Spleen (tissue), 11 donors: ENCODE measurements around the gene DNAL4. TPM values are rescaled to one million over a fixed set of nuclear protein-coding genes. Genes with fewer than 3 reads are reported as not detected.

Experiments used
- DNase-seq: peaks from one replicate; pipeline ENCODE4 v3.0.0-alpha.2; 2020
- H3K27ac ChIP-seq, 8 donors: fragments of 200-600 bp; sonication (generic) in 7 of 8; 1 replicate in 4 of 8; 2 replicates in 4 of 8; pipeline versions ENCODE4 v1.5.0 to v1.8.0; 2016 to 2021; ENCODE audit warnings: inconsistent platforms in 4 of 8, mild to moderate bottlenecking in 4 of 8, moderate library complexity in 1 of 8
- H3K27me3 ChIP-seq, 7 donors: fragments of 200-600 bp; sonication (generic) in 6 of 7; replicated peaks in 1 of 7; 1 replicate in 4 of 7; 2 replicates in 3 of 7; pipeline versions ENCODE4 v1.5.0 to v1.8.0; 2016 to 2021; ENCODE audit warnings: inconsistent platforms in 3 of 7, mild to moderate bottlenecking in 1 of 7
- H3K36me3 ChIP-seq, 6 donors: fragments of 200-600 bp; sonication (generic) in 5 of 6; 1 replicate in 4 of 6; 2 replicates in 2 of 6; pipeline versions ENCODE4 v1.5.0 to v1.8.0; 2016 to 2021; ENCODE audit warnings: inconsistent platforms in 2 of 6
- H3K4me1 ChIP-seq, 6 donors: fragments of 200-600 bp; sonication (generic) in 5 of 6; 1 replicate in 3 of 6; 2 replicates in 3 of 6; pipeline versions ENCODE4 v1.5.0 to v1.8.0; 2016 to 2021; ENCODE audit warnings: inconsistent platforms in 3 of 6
- H3K4me3 ChIP-seq, 8 donors: fragments of 200-600 bp; sonication (generic) in 7 of 8; 1 replicate in 4 of 8; 2 replicates in 4 of 8; pipeline versions ENCODE4 v1.5.0 to v1.8.0; 2016 to 2021; ENCODE audit warnings: inconsistent platforms in 4 of 8, mild to moderate bottlenecking in 4 of 8, moderate library complexity in 2 of 8
- H3K9me3 ChIP-seq, 8 donors: fragments of 200-600 bp; sonication (generic) in 7 of 8; 1 replicate in 4 of 8; 2 replicates in 4 of 8; pipeline versions ENCODE4 v1.5.0 to v1.8.0; 2016 to 2021; ENCODE audit warnings: inconsistent platforms in 4 of 8
- POLR2A ChIP-seq, 3 donors: fragments of 450-650 bp; IDR thresholded peaks; one replicate each; pipeline ENCODE4 v1.5.1; 2017; ENCODE audit warnings: antibody characterized with exemption in 3 of 3, mild to moderate bottlenecking in 1 of 3
- POLR2AphosphoS5 ChIP-seq, 3 donors: sonication (generic); formaldehyde crosslinking; IDR thresholded peaks; one replicate each; pipeline ENCODE4 v1.5.1; 2017; ENCODE audit warnings: antibody characterized with exemption in 3 of 3
- WGBS, 5 donors: extraction: QIAGEN DNeasy Blood & Tissue Kit in 3 of 5; methylation state at CpG; one replicate each; pipeline versions ENCODE4 v1.1.5 to v1.1.7; 2013 to 2018; 5-methylcytosine and 5-hydroxymethylcytosine counted together
- intact Hi-C: fragments of 100-400 bp; cut with DNase I; formaldehyde crosslinking; loops from one replicate; pipeline ENCODE4 v1.15.0; 2023; ENCODE audit warnings: low total_unique reads
- polyA plus RNA-seq, 3 donors: library from polyadenylated mRNA; stranded (reverse); fragments of 200-250 nt; gene quantifications; one replicate each; pipeline ENCODE4 v1.2.1, GENCODE V29; 2013
- total RNA-seq, 7 donors: library from RNA; depleted of rRNA in 3 of 7; stranded (reverse); fragments of >200 nt in 3 of 7; fragmentation: NEBNext Ultra II Directional in 4 of 7; extraction: Animal tissue kit (Norgen Biotek cat#: 25700) in 4 of 7; gene quantifications; one replicate each; pipeline versions ENCODE4 v1.1.0 to v1.2.1, GENCODE V29; 2016 to 2021
- TF ChIP-seq, protein P1 (sequence below), 11 experiments: fragments of 200-600 bp in 7 of 11; fragments of 450-650 bp in 4 of 11; sonication (generic) in 4 of 11; IDR thresholded peaks in 8 of 11; conservative IDR thresholded peaks in 3 of 11; 1 replicate in 7 of 11; 2 replicates in 4 of 11; pipeline versions ENCODE4 v1.4.0 to v1.8.0; 2016 to 2021; ENCODE audit warnings: antibody characterized with exemption in 11 of 11, inconsistent platforms in 4 of 11, mild to moderate bottlenecking in 1 of 11
- donor health status: healthy with polysubstance abuse.
- donor health status: DM: no; HTN: no; CAD: no; lungs with moderate emphysema.
- donor health status: DM: no; HTN: no; CAD: no.
- donor health status: Bipolar disorder and iron deficiency.
- donor health status: healthy.
- donor health status: DM: no; HTN: no; CAD: no.
- donor health status: DM: yes; HTN: yes; CAD: no.

DNAL4 gene
- total and polyA plus RNA-seq, 10 donors: 8.6 to 17.6 (median 12.5) TPM

- Histone ChIP-seq H3K4me1 (no peaks in the 10 kb centered on the region), H3K4me3 (no peak overlapping the region), H3K36me3 (no peaks in the 10 kb centered on the region), H3K9me3 (peaks cover 0 to 3% (median 0%) of the 10 kb centered on the region in 8 donors), H3K27ac (no peak overlapping the region), H3K27me3 (no peaks in the 10 kb centered on the region)
- intact Hi-C loops: no loop called here
- TF ChIP-seq, protein P1, sequence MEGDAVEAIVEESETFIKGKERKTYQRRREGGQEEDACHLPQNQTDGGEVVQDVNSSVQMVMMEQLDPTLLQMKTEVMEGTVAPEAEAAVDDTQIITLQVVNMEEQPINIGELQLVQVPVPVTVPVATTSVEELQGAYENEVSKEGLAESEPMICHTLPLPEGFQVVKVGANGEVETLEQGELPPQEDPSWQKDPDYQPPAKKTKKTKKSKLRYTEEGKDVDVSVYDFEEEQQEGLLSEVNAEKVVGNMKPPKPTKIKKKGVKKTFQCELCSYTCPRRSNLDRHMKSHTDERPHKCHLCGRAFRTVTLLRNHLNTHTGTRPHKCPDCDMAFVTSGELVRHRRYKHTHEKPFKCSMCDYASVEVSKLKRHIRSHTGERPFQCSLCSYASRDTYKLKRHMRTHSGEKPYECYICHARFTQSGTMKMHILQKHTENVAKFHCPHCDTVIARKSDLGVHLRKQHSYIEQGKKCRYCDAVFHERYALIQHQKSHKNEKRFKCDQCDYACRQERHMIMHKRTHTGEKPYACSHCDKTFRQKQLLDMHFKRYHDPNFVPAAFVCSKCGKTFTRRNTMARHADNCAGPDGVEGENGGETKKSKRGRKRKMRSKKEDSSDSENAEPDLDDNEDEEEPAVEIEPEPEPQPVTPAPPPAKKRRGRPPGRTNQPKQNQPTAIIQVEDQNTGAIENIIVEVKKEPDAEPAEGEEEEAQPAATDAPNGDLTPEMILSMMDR (IDR thresholded peaks at IDR 0.05 in 8 of 11, conservative IDR thresholded peaks at IDR 0.05 in 3 of 11): no peak
- TF ChIP-seq POLR2A (IDR thresholded peaks at IDR 0.05): no peak
- no peak for TF ChIP-seq POLR2AphosphoS5 (IDR thresholded peaks at IDR 0.05)
- DNase-seq: no peak
These were observed 33.6 kb upstream of the DNAL4 start for GRCh38 chr22:38827510-38827909.

GRCh38 chr22:38826801-38827200 lies 32.9 kb upstream of the DNAL4 start:
- no peaks in the 10 kb centered on the region for H3K36me3 ChIP-seq
- H3K9me3 ChIP-seq: peaks cover 0 to 3% (median 0%) of the 10 kb centered on the region in 8 donors
- TF ChIP-seq POLR2AphosphoS5 (IDR thresholded peaks at IDR 0.05) (no peak), POLR2A (IDR thresholded peaks at IDR 0.05) (no peak)
- TF ChIP-seq, protein P1 (IDR thresholded peaks at IDR 0.05 in 8 of 11, conservative IDR thresholded peaks at IDR 0.05 in 3 of 11): no peak
- H3K27ac ChIP-seq: no peak overlapping the region
- H3K4me1 ChIP-seq: no peaks in the 10 kb centered on the region
- intact Hi-C loops: no loop called here
- 68 to 84% (median 80%) methylated on average over 5 of the region's 5 CpGs for WGBS, 5 donors
- H3K27me3 ChIP-seq: no peaks in the 10 kb centered on the region
- H3K4me3 ChIP-seq: no peak overlapping the region
- no peak for DNase-seq

DNA sequence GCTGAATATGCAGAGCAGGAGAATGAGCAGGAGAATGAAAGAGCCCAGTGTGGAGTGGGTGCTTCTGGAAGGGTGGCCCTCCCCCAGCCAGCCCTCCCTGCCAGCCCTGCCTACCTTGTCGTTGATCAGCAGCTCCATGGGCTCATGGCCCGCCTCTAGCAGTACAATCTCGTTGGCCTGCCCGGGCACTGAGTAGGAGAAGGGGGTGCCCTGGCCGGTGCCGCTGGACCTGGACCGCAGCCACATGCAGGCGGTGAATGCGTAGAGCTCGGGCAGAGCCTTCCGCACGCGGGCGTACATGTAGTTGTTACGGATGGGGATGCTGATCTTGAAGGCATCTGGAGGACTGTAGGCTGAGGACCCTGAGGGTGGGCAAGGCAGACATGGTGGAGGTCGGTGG lies 32.4 kb upstream of the DNAL4 start:
- DNase-seq: no peak
- Histone ChIP-seq H3K9me3 (peaks cover 0 to 3% (median 0%) of the 10 kb centered on the region in 8 donors), H3K4me1 (no peaks in the 10 kb centered on the region), H3K27ac (no peak overlapping the region), H3K4me3 (no peak overlapping the region), H3K27me3 (no peaks in the 10 kb centered on the region), H3K36me3 (no peaks in the 10 kb centered on the region)
- TF ChIP-seq, protein P1 (IDR thresholded peaks at IDR 0.05 in 8 of 11, conservative IDR thresholded peaks at IDR 0.05 in 3 of 11): no peak
- WGBS, 5 donors: 86 to 91% (median 89%) methylated on average over 13 to 16 of the region's 16 CpGs
- intact Hi-C loops: no loop called here

DNA sequence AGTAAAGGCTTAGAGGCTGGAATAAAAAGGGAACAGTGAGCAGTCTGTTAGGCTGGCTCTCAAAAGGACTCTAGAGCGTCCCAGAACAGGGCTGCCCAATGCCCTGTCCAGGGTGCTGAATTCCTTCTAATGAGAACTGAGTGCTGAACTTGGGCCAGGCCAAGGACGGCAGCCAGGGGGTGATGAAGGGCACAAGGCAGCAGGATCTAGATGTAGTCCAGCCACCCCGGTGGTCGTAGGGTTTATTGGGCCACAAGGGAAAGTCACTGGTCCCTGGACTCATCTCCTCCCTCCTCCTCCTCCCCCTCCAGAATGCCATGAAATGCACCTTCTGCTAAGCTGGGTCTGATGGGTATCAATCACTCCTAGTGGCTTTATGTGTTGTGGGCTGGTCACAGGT lies 30.6 kb upstream of the DNAL4 start:
- DNase-seq: no peak
- H3K4me1 ChIP-seq: no peaks in the 10 kb centered on the region
- H3K4me3 ChIP-seq: no peak overlapping the region
- TF ChIP-seq, protein P1 (IDR thresholded peaks at IDR 0.05 in 8 of 11, conservative IDR thresholded peaks at IDR 0.05 in 3 of 11): peak in 1 of 11 experiments; percentile 41
- TF ChIP-seq POLR2A (IDR thresholded peaks at IDR 0.05): no peak
- TF ChIP-seq POLR2AphosphoS5 (IDR thresholded peaks at IDR 0.05): no peak
- H3K36me3 ChIP-seq: no peaks in the 10 kb centered on the region
- intact Hi-C loops: no loop called here
- 7 to 20% (median 10%) methylated on average over 3 to 4 of the region's 4 CpGs for WGBS, 5 donors
- H3K27ac ChIP-seq: no peak overlapping the region
- H3K9me3 ChIP-seq: peaks cover 0 to 3% (median 0%) of the 10 kb centered on the region in 8 donors
- no peaks in the 10 kb centered on the region for H3K27me3 ChIP-seq
